Tibial nerve (tissue), 4 donors: ENCODE data around the gene KCTD16. TPM values are rescaled to one million over a fixed set of nuclear protein-coding genes. Genes with fewer than 3 reads are reported as not detected.

Experiments used
- DNase-seq, 2 donors: peaks; one replicate each; pipeline ENCODE4 v3.0.0-alpha.2; 2019; ENCODE audit warnings: low spot score in 2 of 2
- H3K27ac ChIP-seq, 4 donors: fragments of 200-600 bp; sonication (generic) in 3 of 4; one replicate each; pipeline ENCODE4 v1.5.1; 2017 to 2019; ENCODE audit warnings: mild to moderate bottlenecking in 1 of 4
- H3K27me3 ChIP-seq, 2 donors: fragments of 200-600 bp; sonication (generic) in 1 of 2; one replicate each; pipeline versions ENCODE4 v1.5.1 to v1.6.0; 2017 to 2019
- H3K36me3 ChIP-seq, 3 donors: fragments of 200-600 bp; sonication (generic); one replicate each; pipeline ENCODE4 v1.5.1; 2018 to 2019
- H3K4me1 ChIP-seq, 4 donors: fragments of 200-600 bp; sonication (generic) in 3 of 4; one replicate each; pipeline ENCODE4 v1.5.1; 2017 to 2019
- H3K4me3 ChIP-seq, 4 donors: fragments of 200-600 bp; sonication (generic) in 3 of 4; one replicate each; pipeline ENCODE4 v1.5.1; 2017 to 2019; ENCODE audit warnings: mild to moderate bottlenecking in 1 of 4, moderate library complexity in 1 of 4
- H3K9me3 ChIP-seq, 4 donors: fragments of 200-600 bp; sonication (generic) in 3 of 4; one replicate each; pipeline ENCODE4 v1.5.1; 2017 to 2019
- EP300 ChIP-seq, 2 donors: sonication (generic); formaldehyde crosslinking; IDR thresholded peaks; one replicate each; pipeline ENCODE4 v1.6.1; 2017; ENCODE audit warnings: antibody characterized with exemption in 2 of 2, mild to moderate bottlenecking in 1 of 2
- POLR2A ChIP-seq, 2 donors: fragments of 450-650 bp; IDR thresholded peaks; one replicate each; pipeline ENCODE4 v1.6.1; 2017; ENCODE audit warnings: antibody characterized with exemption in 2 of 2, mild to moderate bottlenecking in 2 of 2, moderate library complexity in 2 of 2
- WGBS, 2 donors: methylation state at CpG; one replicate each; pipeline ENCODE4 v1.1.5; 2018; 5-methylcytosine and 5-hydroxymethylcytosine counted together
- total RNA-seq, 4 donors: library from RNA; depleted of rRNA; stranded (reverse); fragments of >200 nt; gene quantifications; one replicate each; pipeline ENCODE4 v1.1.0, GENCODE V29; 2016
- TF ChIP-seq, protein P1 (sequence below), 5 experiments: fragments of 200-600 bp in 3 of 5; fragments of 450-650 bp in 2 of 5; sonication (generic) in 3 of 5; IDR thresholded peaks; one replicate each; pipeline ENCODE4 v1.5.1; 2016 to 2019; ENCODE audit warnings: antibody characterized with exemption in 5 of 5, mild to moderate bottlenecking in 3 of 5, moderate library complexity in 2 of 5

The KCTD16 gene
- total RNA-seq, 4 donors from 2014 or later = under 0.01 to 0.44 (median 0.41) TPM

DNA sequence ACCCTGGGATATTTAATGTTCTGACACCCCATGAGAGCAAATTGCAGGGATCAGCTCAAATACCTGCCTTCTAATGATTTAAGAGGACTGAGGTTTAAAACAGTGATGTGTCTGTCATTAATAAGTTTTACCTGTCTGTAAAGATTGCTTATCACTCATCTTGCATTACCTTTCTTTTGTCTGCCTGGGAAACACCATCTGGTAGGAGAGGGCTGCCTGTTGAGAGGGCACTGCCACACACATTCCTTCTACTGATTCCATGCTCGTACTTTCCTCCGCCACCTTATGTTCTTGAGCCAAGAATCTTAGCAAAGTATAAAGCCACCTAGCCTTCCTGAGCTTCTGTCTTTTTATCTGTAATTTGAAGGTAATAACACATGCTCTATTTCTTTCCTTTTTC is 118.6 kb downstream of the KCTD16 start:
- H3K36me3 ChIP-seq = no peaks in the 10 kb centered on the region
- 93 to 95% methylated on average over 2 of the region's 2 CpGs for WGBS, 2 donors
- no peak overlapping the region for H3K4me3 ChIP-seq
- H3K9me3 ChIP-seq = no peaks in the 10 kb centered on the region
- no peaks in the 10 kb centered on the region for H3K27me3 ChIP-seq
- DNase-seq = no peak
- no peak overlapping the region for H3K27ac ChIP-seq
- no peaks in the 10 kb centered on the region for H3K4me1 ChIP-seq
- TF ChIP-seq EP300 (IDR thresholded peaks at IDR 0.05) = no peak
- TF ChIP-seq POLR2A (IDR thresholded peaks at IDR 0.05) = no peak
- TF ChIP-seq, protein P1, sequence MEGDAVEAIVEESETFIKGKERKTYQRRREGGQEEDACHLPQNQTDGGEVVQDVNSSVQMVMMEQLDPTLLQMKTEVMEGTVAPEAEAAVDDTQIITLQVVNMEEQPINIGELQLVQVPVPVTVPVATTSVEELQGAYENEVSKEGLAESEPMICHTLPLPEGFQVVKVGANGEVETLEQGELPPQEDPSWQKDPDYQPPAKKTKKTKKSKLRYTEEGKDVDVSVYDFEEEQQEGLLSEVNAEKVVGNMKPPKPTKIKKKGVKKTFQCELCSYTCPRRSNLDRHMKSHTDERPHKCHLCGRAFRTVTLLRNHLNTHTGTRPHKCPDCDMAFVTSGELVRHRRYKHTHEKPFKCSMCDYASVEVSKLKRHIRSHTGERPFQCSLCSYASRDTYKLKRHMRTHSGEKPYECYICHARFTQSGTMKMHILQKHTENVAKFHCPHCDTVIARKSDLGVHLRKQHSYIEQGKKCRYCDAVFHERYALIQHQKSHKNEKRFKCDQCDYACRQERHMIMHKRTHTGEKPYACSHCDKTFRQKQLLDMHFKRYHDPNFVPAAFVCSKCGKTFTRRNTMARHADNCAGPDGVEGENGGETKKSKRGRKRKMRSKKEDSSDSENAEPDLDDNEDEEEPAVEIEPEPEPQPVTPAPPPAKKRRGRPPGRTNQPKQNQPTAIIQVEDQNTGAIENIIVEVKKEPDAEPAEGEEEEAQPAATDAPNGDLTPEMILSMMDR (IDR thresholded peaks at IDR 0.05) = no peak

DNA sequence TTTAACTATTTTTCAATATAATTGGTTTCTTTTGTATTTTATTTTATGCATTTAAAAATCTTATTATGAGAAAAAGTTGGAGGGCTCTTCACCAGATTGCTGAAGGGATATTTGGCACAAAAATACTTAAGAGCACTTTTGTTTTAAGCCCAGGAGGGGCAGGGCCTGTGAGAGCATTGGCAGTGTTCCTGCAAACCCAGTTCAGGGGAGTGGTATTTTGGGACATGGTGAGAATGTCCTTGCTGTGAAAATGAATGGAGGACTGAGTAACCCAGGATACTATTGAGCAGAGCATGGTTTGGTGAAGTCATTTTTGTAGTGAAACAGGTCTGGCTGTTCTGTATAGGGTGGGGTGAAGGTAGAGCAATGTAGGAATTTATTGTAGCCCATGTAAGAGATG is 121.4 kb downstream of the KCTD16 start:
- TF ChIP-seq EP300 (IDR thresholded peaks at IDR 0.05) (no peak), POLR2A (IDR thresholded peaks at IDR 0.05) (no peak)
- TF ChIP-seq, protein P1 (IDR thresholded peaks at IDR 0.05) = no peak
- Histone ChIP-seq H3K4me3 (no peak overlapping the region), H3K27me3 (no peaks in the 10 kb centered on the region), H3K9me3 (no peaks in the 10 kb centered on the region), H3K36me3 (no peaks in the 10 kb centered on the region), H3K27ac (no peak overlapping the region), H3K4me1 (no peaks in the 10 kb centered on the region)
- no peak for DNase-seq

DNA sequence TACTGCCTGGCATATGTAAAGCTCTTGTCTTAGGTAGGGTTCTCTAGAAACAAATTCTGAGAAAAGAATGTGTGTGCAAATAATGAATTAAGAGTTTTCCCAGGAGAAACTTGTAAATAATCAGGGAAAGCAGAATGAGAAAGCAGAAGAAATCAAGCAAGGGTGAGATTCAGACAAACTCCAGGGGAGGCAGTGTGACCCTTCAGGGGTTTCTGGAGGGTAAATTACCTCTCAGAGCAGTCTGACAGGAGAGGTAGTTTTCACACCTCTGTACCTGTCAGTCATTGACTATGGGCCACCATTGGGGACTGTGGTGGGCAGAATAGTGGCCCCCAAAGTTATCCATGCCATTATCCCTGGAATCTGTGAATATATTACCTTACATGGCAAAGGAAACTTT is 124.6 kb downstream of the KCTD16 start:
- TF ChIP-seq POLR2A (IDR thresholded peaks at IDR 0.05) (no peak), EP300 (IDR thresholded peaks at IDR 0.05) (no peak)
- TF ChIP-seq, protein P1 (IDR thresholded peaks at IDR 0.05) = no peak
- no peaks in the 10 kb centered on the region for H3K27me3 ChIP-seq

DNA sequence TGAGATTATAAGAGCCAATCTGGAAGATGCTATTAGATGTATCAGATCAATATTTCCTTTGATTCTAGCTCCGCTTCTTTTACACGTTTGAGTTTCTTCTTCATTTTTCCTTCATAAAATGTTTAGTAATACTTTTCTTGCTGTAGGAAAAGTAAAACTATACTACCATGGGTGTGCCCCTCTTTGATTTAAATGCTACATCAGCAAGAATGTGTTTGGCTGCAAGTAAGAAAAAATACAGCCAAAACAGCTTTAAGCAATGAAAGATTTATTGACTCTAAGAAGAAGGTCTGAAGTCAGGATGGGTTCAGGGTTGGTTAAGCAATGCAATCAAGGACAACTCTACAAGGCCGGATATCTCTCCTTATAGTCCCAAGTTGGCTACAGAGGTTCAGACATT is 126.4 kb downstream of the KCTD16 start:
- Histone ChIP-seq H3K36me3 (no peaks in the 10 kb centered on the region), H3K4me1 (no peaks in the 10 kb centered on the region), H3K9me3 (peaks cover 0 to 4% (median 0%) of the 10 kb centered on the region in 4 donors), H3K27ac (no peak overlapping the region), H3K4me3 (no peak overlapping the region), H3K27me3 (no peaks in the 10 kb centered on the region)
- DNase-seq = no peak
- 91 to 93% methylated on average over 3 of the region's 3 CpGs for WGBS, 2 donors
- TF ChIP-seq POLR2A (IDR thresholded peaks at IDR 0.05) = no peak
- no peak for TF ChIP-seq EP300 (IDR thresholded peaks at IDR 0.05)
- TF ChIP-seq, protein P1 (IDR thresholded peaks at IDR 0.05) = no peak

More for the DNA sequence above, 124.6 kb downstream of the KCTD16 start:
- no peak for DNase-seq
- no peak overlapping the region for H3K4me3 ChIP-seq
- H3K36me3 ChIP-seq = no peaks in the 10 kb centered on the region
- H3K27ac ChIP-seq = no peak overlapping the region
- peaks cover 0 to 4% (median 0%) of the 10 kb centered on the region in 4 donors for H3K9me3 ChIP-seq
- H3K4me1 ChIP-seq = no peaks in the 10 kb centered on the region

DNA sequence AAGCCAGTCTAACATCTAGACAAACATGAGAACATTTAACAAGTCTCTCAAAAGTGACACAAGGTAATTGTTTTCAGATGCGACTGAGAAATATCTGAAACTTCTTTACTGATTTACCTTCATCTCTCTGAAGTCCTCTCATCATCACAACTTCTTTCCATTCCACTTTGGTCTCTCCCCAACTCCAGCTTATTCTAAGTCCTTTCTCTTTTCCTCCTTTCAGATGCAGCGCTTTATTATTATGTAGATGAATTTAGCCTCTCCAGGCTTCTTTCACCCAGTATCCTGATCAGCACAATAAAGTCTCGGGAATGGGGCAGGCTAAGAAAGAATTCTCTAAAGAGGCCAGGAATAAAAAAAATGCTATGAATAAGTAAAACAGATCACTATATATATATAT is 128.0 kb downstream of the KCTD16 start:
- 82 to 86% methylated on average over 3 of the region's 3 CpGs for WGBS, 2 donors
- DNase-seq = no peak
- TF ChIP-seq EP300 (IDR thresholded peaks at IDR 0.05) = no peak
- no peak for TF ChIP-seq POLR2A (IDR thresholded peaks at IDR 0.05)
- TF ChIP-seq, protein P1 (IDR thresholded peaks at IDR 0.05) = no peak
- H3K27ac ChIP-seq = no peak overlapping the region
- H3K4me3 ChIP-seq = no peak overlapping the region
- H3K27me3 ChIP-seq = no peaks in the 10 kb centered on the region
- no peaks in the 10 kb centered on the region for H3K4me1 ChIP-seq
- no peaks in the 10 kb centered on the region for H3K36me3 ChIP-seq
- peaks cover 0 to 4% (median 0%) of the 10 kb centered on the region in 4 donors for H3K9me3 ChIP-seq
